Upper lobe of left lung (tissue), 6 donors: ENCODE measurements around the gene NELFCD. TPM values are rescaled to one million over a fixed set of nuclear protein-coding genes. Genes with fewer than 3 reads are reported as not detected.

Source experiments
- ATAC-seq, 2 donors: fragments of 200-7000 bp; cut with Tn5 transposase; one replicate each; pipeline ENCODE4 v1.9.1; 2022; ENCODE audit warnings: mild to moderate bottlenecking in 2 of 2, moderate library complexity in 2 of 2; ENCODE audit not compliant: low FRiP score in 2 of 2
- DNase-seq, 2 donors: peaks; one replicate each; pipeline ENCODE4 v3.0.0-alpha.2; 2019 to 2020
- H3K27ac ChIP-seq, 4 donors: fragments of 200-600 bp; sonication (generic); one replicate each; pipeline ENCODE4 v1.5.1; 2016 to 2019
- H3K27me3 ChIP-seq, 4 donors: fragments of 200-600 bp; sonication (generic); one replicate each; pipeline ENCODE4 v1.5.1; 2017 to 2019
- H3K36me3 ChIP-seq, 4 donors: fragments of 200-600 bp; sonication (generic); one replicate each; pipeline ENCODE4 v1.5.1; 2016 to 2019
- H3K4me1 ChIP-seq, 4 donors: fragments of 200-600 bp; sonication (generic); one replicate each; pipeline ENCODE4 v1.5.1; 2018 to 2019
- H3K4me3 ChIP-seq, 4 donors: fragments of 200-600 bp; sonication (generic); one replicate each; pipeline ENCODE4 v1.5.1; 2017 to 2019; ENCODE audit warnings: mild to moderate bottlenecking in 2 of 4, moderate library complexity in 1 of 4
- H3K9me3 ChIP-seq, 4 donors: fragments of 200-600 bp; sonication (generic); one replicate each; pipeline ENCODE4 v1.5.1; 2018 to 2019
- CTCF ChIP-seq, 6 experiments: fragments of 450-650 bp in 4 of 6; fragments of 200-600 bp in 2 of 6; sonication (generic) in 2 of 6; IDR thresholded peaks; one replicate each; pipeline ENCODE4 v1.5.1; 2016 to 2019; ENCODE audit warnings: antibody characterized with exemption in 6 of 6
- EP300 ChIP-seq, 4 donors: sonication (generic); formaldehyde crosslinking; IDR thresholded peaks; one replicate each; pipeline ENCODE4 v1.5.1; 2017; ENCODE audit warnings: antibody characterized with exemption in 4 of 4, control low read depth in 2 of 4
- POLR2A ChIP-seq, 4 donors: fragments of 450-650 bp; IDR thresholded peaks; one replicate each; pipeline ENCODE4 v1.5.1; 2016 to 2017; ENCODE audit warnings: antibody characterized with exemption in 4 of 4, mild to moderate bottlenecking in 2 of 4
- POLR2AphosphoS5 ChIP-seq, 2 donors: sonication (generic); formaldehyde crosslinking; IDR thresholded peaks; one replicate each; pipeline ENCODE4 v1.5.1; 2017; ENCODE audit warnings: antibody characterized with exemption in 2 of 2
- WGBS, 2 donors: methylation state at CpG; one replicate each; pipeline ENCODE4 v1.1.5; 2017 to 2018; 5-methylcytosine and 5-hydroxymethylcytosine counted together
- total RNA-seq, 6 donors: library from RNA; depleted of rRNA in 4 of 6; stranded (reverse); fragments of >200 nt in 4 of 6; gene quantifications; one replicate each; pipeline versions ENCODE4 v1.1.0 to v1.2.1, GENCODE V29; 2016 to 2021
- donor health status: DM: no; HTN: no; CAD: no; lungs with moderate emphysema.
- donor health status: DM: no; HTN: yes; CAD: no; lungs with severe emphysema.

NELFCD gene
- total RNA-seq, 6 donors from 2014 or later: 42.3 to 99.5 (median 48.7) TPM

GRCh38 chr20:58997141-58997770 is 16.2 kb downstream of the NELFCD start:
- Histone ChIP-seq H3K4me1 (no peaks in the 10 kb centered on the region), H3K4me3 (no peak overlapping the region), H3K27me3 (no peaks in the 10 kb centered on the region), H3K9me3 (no peaks in the 10 kb centered on the region), H3K36me3 (peaks cover 38 to 99% (median 83%) of the 10 kb centered on the region in 4 donors), H3K27ac (no peak overlapping the region)
- TF ChIP-seq CTCF (IDR thresholded peaks at IDR 0.05) (no peak), POLR2A (IDR thresholded peaks at IDR 0.05) (no peak), POLR2AphosphoS5 (IDR thresholded peaks at IDR 0.05) (no peak), EP300 (IDR thresholded peaks at IDR 0.05) (no peak)
- WGBS, 2 donors: 92 to 95% methylated on average over 24 of the region's 24 CpGs
- DNase-seq: peak in 1 of 2 donors; percentile 28
- no peak for ATAC-seq

GRCh38 chr20:58998656-58999055 is 17.6 kb downstream of the NELFCD start:
- peak in 1 of 2 donors; percentile 47 for DNase-seq
- Histone ChIP-seq H3K4me3 (no peak overlapping the region), H3K4me1 (peaks cover 0 to 3% (median under 1%) of the 10 kb centered on the region in 4 donors), H3K27ac (no peak overlapping the region), H3K27me3 (no peaks in the 10 kb centered on the region), H3K36me3 (peaks cover 31 to 93% (median 77%) of the 10 kb centered on the region in 4 donors), H3K9me3 (no peaks in the 10 kb centered on the region)
- ATAC-seq: no peak
- WGBS, 2 donors: 94 to 97% methylated on average over 11 of the region's 11 CpGs
- TF ChIP-seq CTCF (IDR thresholded peaks at IDR 0.05): no peak
- TF ChIP-seq EP300 (IDR thresholded peaks at IDR 0.05): no peak
- TF ChIP-seq POLR2AphosphoS5 (IDR thresholded peaks at IDR 0.05): no peak
- no peak for TF ChIP-seq POLR2A (IDR thresholded peaks at IDR 0.05)

GRCh38 chr20:59000326-59000725 is 19.3 kb downstream of the NELFCD start:
- Histone ChIP-seq H3K4me3 (no peak overlapping the region), H3K9me3 (no peaks in the 10 kb centered on the region), H3K4me1 (peaks cover 14 to 20% (median 16%) of the 10 kb centered on the region in 4 donors), H3K36me3 (peaks cover 28 to 77% (median 65%) of the 10 kb centered on the region in 4 donors), H3K27ac (no peak overlapping the region), H3K27me3 (no peaks in the 10 kb centered on the region)
- WGBS, 2 donors: 65 to 76% methylated on average over 3 of the region's 3 CpGs
- ATAC-seq: no peak
- no peak for DNase-seq
- no peak for TF ChIP-seq EP300 (IDR thresholded peaks at IDR 0.05)
- TF ChIP-seq POLR2AphosphoS5 (IDR thresholded peaks at IDR 0.05): no peak
- TF ChIP-seq POLR2A (IDR thresholded peaks at IDR 0.05): no peak
- TF ChIP-seq CTCF (IDR thresholded peaks at IDR 0.05): no peak

GRCh38 chr20:59001068-59001448 is 20.0 kb downstream of the NELFCD start:
- Histone ChIP-seq H3K36me3 (peaks cover 28 to 70% (median 59%) of the 10 kb centered on the region in 4 donors), H3K27me3 (no peaks in the 10 kb centered on the region), H3K27ac (no peak overlapping the region), H3K4me3 (no peak overlapping the region), H3K9me3 (no peaks in the 10 kb centered on the region), H3K4me1 (peaks cover 22 to 27% (median 24%) of the 10 kb centered on the region in 4 donors)
- 86% methylated on average over 12 to 13 of the region's 13 CpGs for WGBS, 2 donors
- TF ChIP-seq POLR2AphosphoS5 (IDR thresholded peaks at IDR 0.05) (no peak), EP300 (IDR thresholded peaks at IDR 0.05) (no peak), CTCF (IDR thresholded peaks at IDR 0.05) (no peak), POLR2A (IDR thresholded peaks at IDR 0.05) (no peak)
- ATAC-seq (no peak), DNase-seq (no peak)
